HL-60/S4 treated with retinoic acid at 250 ng/mL for 4 days and 3 days (cell line): ENCODE results near the gene ARHGAP4.

Source experiments
- in situ Hi-C: fragments of 300-500 bp; cut with MboI; formaldehyde crosslinking; loops from 2 replicates; pipeline ENCODE4 v1.7.0; 2022; ENCODE audit warnings: low sequenced_read_pairs

The ARHGAP4 gene

GRCh38 chrX:153947009-153947769, 21.1 kb upstream of the ARHGAP4 start:
- in situ Hi-C loops: no loop called here

GRCh38 chrX:153945956-153946943, 20.2 kb upstream of the ARHGAP4 start:
- in situ Hi-C loops: no loop called here

- in situ Hi-C loops: no loop called here
These were observed 18.7 kb upstream of the ARHGAP4 start for GRCh38 chrX:153944800-153945150.

GRCh38 chrX:153944140-153944799, 18.2 kb upstream of the ARHGAP4 start, which contains the start of gene RENBP:
Gene RENBP, minus strand, starts transcription at chrX:153944643. Its CDS starts 33 bp downstream, at chrX:153944610.
- in situ Hi-C loops: no loop called here

DNA sequence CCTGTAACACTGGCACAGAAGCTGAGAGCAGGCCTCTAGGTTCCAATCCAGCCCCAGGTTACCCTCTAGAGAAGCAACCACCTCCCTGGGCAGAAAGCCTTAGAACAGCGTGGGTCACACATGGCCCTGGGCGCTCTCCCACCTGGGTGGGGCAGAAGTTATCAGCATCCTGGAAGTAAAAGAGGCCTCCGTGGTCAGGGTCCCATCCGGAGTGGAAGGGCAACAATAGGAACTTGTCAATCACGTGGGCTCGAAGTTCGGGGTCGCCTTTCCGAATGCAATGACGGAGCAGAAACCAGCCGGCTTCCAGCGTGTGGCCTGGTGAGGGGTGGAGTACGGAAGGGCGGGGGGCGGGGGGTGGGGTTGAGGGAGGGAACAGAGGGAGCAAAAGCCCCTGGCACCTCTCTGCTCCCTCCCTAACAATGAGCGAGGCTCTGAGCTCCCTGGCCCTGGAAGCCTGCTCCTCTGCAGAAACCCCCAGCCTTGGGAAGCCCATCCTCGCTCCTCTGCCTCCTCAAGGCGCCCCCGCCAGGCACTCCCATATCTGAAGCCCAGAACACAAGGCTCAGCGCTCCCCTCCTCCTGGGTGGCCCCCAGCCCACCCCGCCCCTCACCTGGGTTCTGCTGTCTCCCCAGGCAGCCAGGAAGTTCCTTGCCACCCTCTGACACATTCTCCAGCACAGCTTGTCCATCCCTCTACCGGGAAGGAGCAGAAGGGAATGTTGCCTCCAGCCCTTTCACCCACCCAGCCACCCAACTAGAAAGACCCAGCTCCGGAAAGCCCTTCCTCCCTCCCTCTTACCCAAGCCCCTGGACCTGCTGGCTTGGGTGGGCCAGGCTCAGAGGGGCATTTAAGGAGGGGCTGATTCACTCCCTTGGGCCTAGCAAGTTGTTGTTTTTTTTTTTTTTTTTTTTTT, 15.5 kb upstream of the ARHGAP4 start:
- in situ Hi-C loops: no loop called here

- in situ Hi-C loops: no loop called here
These were observed 13.5 kb upstream of the ARHGAP4 start for GRCh38 chrX:153939573-153939972.

DNA sequence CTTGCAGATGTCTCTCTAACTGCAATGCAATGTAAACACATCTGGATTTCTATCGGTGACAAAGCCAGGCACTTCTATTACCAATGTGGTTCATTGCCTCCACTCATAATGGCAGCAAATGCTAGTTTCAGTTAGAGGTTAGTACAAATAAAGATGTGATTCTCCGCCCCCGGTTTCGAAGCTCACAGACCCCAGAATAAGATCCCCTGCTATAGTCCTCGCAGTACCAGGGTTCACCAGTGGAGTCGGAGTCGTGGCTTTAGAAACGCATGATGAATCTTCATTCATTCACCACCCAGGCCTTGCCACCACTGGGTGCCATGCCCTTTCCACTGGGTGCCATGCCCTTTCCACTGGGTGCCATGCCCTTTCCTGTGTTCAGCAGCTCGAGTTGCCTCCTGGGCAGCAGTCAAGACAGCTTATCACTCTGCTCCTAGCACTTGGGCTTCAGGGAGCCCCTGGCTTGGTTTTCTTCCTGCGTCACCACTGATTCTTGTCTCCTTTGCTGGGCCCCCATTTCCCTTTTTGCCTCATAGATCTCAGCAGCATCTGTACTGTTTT, 12.2 kb upstream of the ARHGAP4 start:
- in situ Hi-C loops: no loop called here

DNA sequence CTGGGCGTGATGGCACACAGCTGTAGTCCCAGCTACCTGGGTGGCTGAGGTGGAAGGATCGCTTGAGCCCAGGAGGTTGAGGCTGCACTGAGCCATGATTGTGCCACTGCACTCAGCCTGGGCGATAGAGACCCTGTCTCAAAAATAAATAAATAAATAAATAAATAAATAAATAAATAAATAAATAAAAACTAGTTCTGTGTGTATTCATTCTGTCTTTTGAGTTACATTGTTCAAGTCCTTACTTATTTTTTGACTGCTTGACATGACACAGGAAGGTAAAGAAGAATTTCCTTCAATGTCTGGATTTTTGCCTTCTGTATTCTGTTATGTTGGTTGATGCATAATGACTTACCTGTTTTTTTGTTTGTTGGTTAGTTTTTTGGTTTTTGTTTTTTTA, 11.0 kb upstream of the ARHGAP4 start:
- in situ Hi-C loops: no loop called here

DNA sequence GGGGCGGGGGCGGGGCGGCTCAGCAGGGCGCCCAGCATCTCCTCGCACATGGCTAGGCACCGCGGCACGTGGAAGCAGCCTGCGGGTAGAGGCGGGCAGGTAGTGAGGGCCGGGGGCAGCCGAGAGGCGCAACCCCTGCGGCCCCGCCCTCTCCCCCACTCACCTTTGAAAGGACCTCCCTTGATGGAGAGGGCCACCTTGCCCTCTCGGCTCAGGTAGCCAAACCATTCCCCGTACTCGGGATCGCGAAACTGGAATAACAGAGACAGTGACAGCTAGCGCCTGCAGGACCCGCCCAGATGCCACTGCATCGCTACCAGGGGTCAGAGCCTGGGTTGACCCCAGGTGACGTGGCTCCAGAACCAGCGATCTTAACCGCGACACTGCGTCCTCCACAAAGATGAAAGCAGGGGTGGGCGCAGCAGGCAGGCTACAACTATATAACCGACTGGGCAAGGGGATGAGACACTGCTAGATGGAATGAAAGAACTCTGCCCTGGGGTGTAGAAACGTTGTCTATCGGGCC, 9.3 kb upstream of the ARHGAP4 start:
- in situ Hi-C loops: no loop called here

- in situ Hi-C loops: no loop called here
These were observed 8.8 kb upstream of the ARHGAP4 start, which contains the start of gene NAA10 for GRCh38 chrX:153934762-153935325. Gene NAA10, minus strand, starts transcription at chrX:153935037. Its CDS starts 133 bp downstream, at chrX:153934904.

- in situ Hi-C loops: no loop called here
These were observed 8.2 kb upstream of the ARHGAP4 start for GRCh38 chrX:153934148-153934761.

DNA sequence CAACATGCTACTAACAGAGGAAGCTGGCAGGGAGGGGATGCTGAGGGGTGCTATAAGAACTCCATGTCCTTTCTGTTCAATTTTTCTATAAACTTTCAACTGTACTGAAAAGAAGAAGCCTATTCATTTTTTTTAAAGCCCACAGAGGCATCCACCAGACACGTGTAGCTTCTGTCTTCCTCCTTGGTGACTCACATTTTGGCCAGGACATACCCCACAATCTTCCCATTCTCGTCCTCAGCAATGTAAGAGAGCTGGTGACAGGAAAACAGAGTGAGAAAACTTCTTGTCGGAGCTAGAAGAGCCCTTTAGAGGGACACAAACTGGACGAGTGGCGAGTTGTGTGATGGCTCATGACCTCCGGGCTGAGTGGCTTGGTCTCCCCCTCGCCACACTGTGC, 7.7 kb upstream of the ARHGAP4 start:
- in situ Hi-C loops: no loop called here

- in situ Hi-C loops: no loop called here
These were observed 6.3 kb upstream of the ARHGAP4 start for GRCh38 chrX:153932220-153932915.

GRCh38 chrX:153931748-153932147, 5.7 kb upstream of the ARHGAP4 start:
- in situ Hi-C loops: no loop called here

DNA sequence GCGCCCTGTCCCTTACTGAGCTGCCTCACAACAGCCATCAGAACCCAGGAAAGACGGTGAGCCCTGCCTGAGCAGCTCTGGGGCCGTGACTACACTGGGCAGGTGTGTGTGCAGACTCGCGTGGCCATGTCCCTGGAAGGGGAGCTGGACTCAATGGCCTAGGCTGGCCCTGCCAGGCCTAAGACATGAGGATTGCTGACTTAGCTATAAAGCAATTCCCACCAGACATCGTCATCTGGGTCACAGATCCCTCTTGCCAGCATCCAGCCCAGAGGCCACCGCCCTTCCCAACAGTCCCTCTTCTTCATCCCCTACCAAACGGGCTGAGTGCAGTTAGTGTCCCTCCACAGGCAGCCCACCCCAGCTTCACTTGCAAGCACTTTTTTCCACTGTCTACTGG, 5.1 kb upstream of the ARHGAP4 start:
- in situ Hi-C loops: no loop called here

DNA sequence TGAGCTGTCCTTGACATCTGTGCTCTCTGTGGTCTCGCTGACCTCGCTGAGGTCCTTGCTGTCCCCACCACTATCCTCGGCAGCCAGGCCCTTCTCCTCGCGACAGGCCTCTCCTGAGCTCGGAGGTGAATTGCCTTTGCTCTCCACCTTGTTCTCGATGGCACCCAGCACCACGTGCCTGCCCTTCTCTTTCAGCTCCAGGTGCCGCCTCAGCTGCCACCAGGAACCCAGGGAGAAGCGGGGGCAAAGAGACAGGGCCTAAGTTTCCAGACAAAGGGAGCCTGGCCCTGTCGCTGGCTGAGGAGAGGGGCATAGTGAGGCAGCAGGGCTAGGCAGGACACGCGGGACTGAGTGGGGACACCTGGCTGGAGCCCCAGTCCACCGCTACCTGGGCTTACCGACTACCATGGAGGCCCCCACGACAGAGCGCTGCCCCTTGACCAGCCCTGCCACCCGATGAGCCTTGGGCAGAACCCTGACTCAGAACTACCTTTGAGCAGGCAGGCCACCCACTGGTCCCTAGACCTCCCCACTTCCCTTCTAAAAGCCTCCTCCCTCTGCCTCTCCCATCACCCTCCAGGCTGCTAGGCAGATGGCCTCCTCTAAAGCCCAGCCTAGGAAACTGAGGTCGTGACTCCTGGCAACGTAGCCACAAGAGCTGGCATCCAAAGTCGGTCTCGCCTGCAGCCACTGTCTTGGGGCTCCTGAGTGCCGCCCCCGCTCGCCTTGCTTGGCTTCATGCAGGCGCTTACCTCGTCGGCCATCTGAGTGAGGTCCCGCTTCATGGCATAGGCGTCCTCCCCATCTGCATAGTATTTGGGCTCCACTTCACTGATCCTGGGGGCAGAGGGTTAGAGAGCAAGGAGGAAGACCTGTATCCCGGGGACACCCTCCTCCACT, 4.2 kb upstream of the ARHGAP4 start:
- in situ Hi-C loops: no loop called here

- in situ Hi-C loops: no loop called here
These were observed 3.5 kb upstream of the ARHGAP4 start for GRCh38 chrX:153929576-153929975.
